Activated T-cell treated with anti-CD3 and anti-CD28 coated beads, Interleukin-2, amount 50 U/mL, for 4 hours (primary cell): ENCODE results near the gene MTHFD1. TPM values are rescaled to one million over a fixed set of nuclear protein-coding genes. Genes with fewer than 3 reads are reported as not detected.
"Not testable (repeated sequence)": the region's sequence is repeated elsewhere in the genome, so short reads cannot be mapped to it uniquely, and the experiment has no call there.

Experiments
- ATAC-seq, 2 donors: fragments of 200-7000 bp; cut with Tn5 transposase; one replicate each; pipeline ENCODE4 v1.10.0; 2021
- DNase-seq: peaks from one replicate; pipeline ENCODE4 v3.0.0-alpha.2; 2020
- H3K27me3 Mint-ChIP-seq: one replicate; pipeline ENCODE4 v1.8.0; 2021; ENCODE audit warnings: low read depth, mixed read lengths
- H3K36me3 Mint-ChIP-seq: one replicate; pipeline ENCODE4 v1.8.0; 2022; ENCODE audit warnings: mixed read lengths; ENCODE audit not compliant: insufficient read depth
- H3K4me1 Mint-ChIP-seq: one replicate; pipeline ENCODE4 v1.8.0; 2021; ENCODE audit warnings: low read depth, mixed read lengths
- H3K4me3 Mint-ChIP-seq: one replicate; pipeline ENCODE4 v1.8.0; 2021; ENCODE audit warnings: mild to moderate bottlenecking, moderate library complexity, mixed read lengths
- H3K9me3 Mint-ChIP-seq: one replicate; pipeline ENCODE4 v1.8.0; 2021; ENCODE audit warnings: mixed read lengths
- total RNA-seq, 3 donors: library from RNA; stranded (reverse); gene quantifications; one replicate each; pipeline ENCODE4 v1.2.1, GENCODE V29; 2021

Gene MTHFD1
- 100 to 1,000 TPM; 175 to 213 (median 209) TPM for total RNA-seq

GRCh38 chr14:64387782-64388532 lies at the start of gene MTHFD1:
Gene MTHFD1, plus strand, starts transcription at chr14:64388353. Its CDS starts 75 bp downstream, at chr14:64388428.
- Mint-ChIP-seq H3K27me3 (no peaks in the 10 kb centered on the region), H3K9me3 (no peaks in the 10 kb centered on the region), H3K4me3 (peak within 1 kb of the TSS; percentile 99), H3K36me3 (peaks cover 11% of the 10 kb centered on the region), H3K4me1 (peaks cover 25% of the 10 kb centered on the region)
- ATAC-seq: peak; percentile 93 to 94
- DNase-seq: peak; percentile 96

GRCh38 chr14:64338616-64339316 lies 49.4 kb upstream of the MTHFD1 start:
- H3K27me3 Mint-ChIP-seq: no peaks in the 10 kb centered on the region
- ATAC-seq (peak; percentile 89 to 91), DNase-seq (peak; percentile 79)
- peaks cover 15% of the 10 kb centered on the region for H3K4me1 Mint-ChIP-seq
- H3K9me3 Mint-ChIP-seq: peaks cover 9% of the 10 kb centered on the region
- H3K36me3 Mint-ChIP-seq: peaks cover 3% of the 10 kb centered on the region
- H3K4me3 Mint-ChIP-seq: peak overlapping the region; percentile 86

- H3K4me1 Mint-ChIP-seq: peaks cover 15% of the 10 kb centered on the region
- ATAC-seq (no peak), DNase-seq (no peak)
- H3K9me3 Mint-ChIP-seq: peaks cover 9% of the 10 kb centered on the region
- H3K36me3 Mint-ChIP-seq: peaks cover 3% of the 10 kb centered on the region
- H3K27me3 Mint-ChIP-seq: no peaks in the 10 kb centered on the region
- H3K4me3 Mint-ChIP-seq: no peak overlapping the region
These were observed 47.5 kb upstream of the MTHFD1 start for GRCh38 chr14:64340560-64341196.

- H3K9me3 Mint-ChIP-seq: no peaks in the 10 kb centered on the region
- H3K27me3 Mint-ChIP-seq: no peaks in the 10 kb centered on the region
- no peaks in the 10 kb centered on the region for H3K36me3 Mint-ChIP-seq
- H3K4me3 Mint-ChIP-seq: no peak overlapping the region
- no peak for ATAC-seq
- no peak for DNase-seq
- no peaks in the 10 kb centered on the region for H3K4me1 Mint-ChIP-seq
These were observed 40.4 kb upstream of the MTHFD1 start for GRCh38 chr14:64347748-64348147.

- no peaks in the 10 kb centered on the region for H3K9me3 Mint-ChIP-seq
- no peaks in the 10 kb centered on the region for H3K36me3 Mint-ChIP-seq
- DNase-seq (no peak), ATAC-seq (no peak)
- H3K4me3 Mint-ChIP-seq: no peak overlapping the region
- no peaks in the 10 kb centered on the region for H3K27me3 Mint-ChIP-seq
- no peaks in the 10 kb centered on the region for H3K4me1 Mint-ChIP-seq
These were observed 38.2 kb upstream of the MTHFD1 start for GRCh38 chr14:64349741-64350490.

- H3K9me3 Mint-ChIP-seq: no peaks in the 10 kb centered on the region
- H3K36me3 Mint-ChIP-seq: no peaks in the 10 kb centered on the region
- H3K4me3 Mint-ChIP-seq: no peak overlapping the region
- DNase-seq (no peak), ATAC-seq (no peak)
- H3K4me1 Mint-ChIP-seq: no peaks in the 10 kb centered on the region
- no peaks in the 10 kb centered on the region for H3K27me3 Mint-ChIP-seq
These were observed 24.8 kb upstream of the MTHFD1 start for GRCh38 chr14:64363265-64363846.

- DNase-seq (no peak), ATAC-seq (no peak)
- Mint-ChIP-seq H3K4me1 (no peaks in the 10 kb centered on the region), H3K9me3 (no peaks in the 10 kb centered on the region), H3K27me3 (no peaks in the 10 kb centered on the region), H3K36me3 (no peaks in the 10 kb centered on the region), H3K4me3 (no peak overlapping the region)
These were observed 23.2 kb upstream of the MTHFD1 start for GRCh38 chr14:64364907-64365306.

- not testable (repeated sequence) for ATAC-seq, H3K4me3 Mint-ChIP-seq, H3K4me1 Mint-ChIP-seq, H3K36me3 Mint-ChIP-seq, H3K9me3 Mint-ChIP-seq, H3K27me3 Mint-ChIP-seq, DNase-seq
These were observed 22.7 kb upstream of the MTHFD1 start for GRCh38 chr14:64365358-64365889.

- Mint-ChIP-seq H3K27me3 (no peaks in the 10 kb centered on the region), H3K9me3 (no peaks in the 10 kb centered on the region), H3K36me3 (no peaks in the 10 kb centered on the region), H3K4me1 (no peaks in the 10 kb centered on the region), H3K4me3 (no peak overlapping the region)
- no peak for ATAC-seq
- no peak for DNase-seq
These were observed 19.0 kb upstream of the MTHFD1 start for GRCh38 chr14:64369201-64369600.

- H3K27me3 Mint-ChIP-seq: no peaks in the 10 kb centered on the region
- H3K4me1 Mint-ChIP-seq: peaks cover 25% of the 10 kb centered on the region
- H3K36me3 Mint-ChIP-seq: peaks cover 11% of the 10 kb centered on the region
- DNase-seq (no peak), ATAC-seq (no peak)
- no peaks in the 10 kb centered on the region for H3K9me3 Mint-ChIP-seq
- H3K4me3 Mint-ChIP-seq: peak overlapping the region; percentile 99
These were observed 846 bp upstream of the MTHFD1 start for GRCh38 chr14:64387232-64387781.

GRCh38 chr14:64388533-64389285 lies 556 bp downstream of the MTHFD1 start:
- Mint-ChIP-seq H3K4me1 (peaks cover 25% of the 10 kb centered on the region), H3K4me3 (peak overlapping the region; percentile 99), H3K36me3 (peaks cover 11% of the 10 kb centered on the region), H3K9me3 (no peaks in the 10 kb centered on the region), H3K27me3 (no peaks in the 10 kb centered on the region)
- peak; percentile 8 to 14 for ATAC-seq
- no peak for DNase-seq

- DNase-seq (no peak), ATAC-seq (no peak)
- Mint-ChIP-seq H3K27me3 (no peaks in the 10 kb centered on the region), H3K9me3 (no peaks in the 10 kb centered on the region), H3K4me1 (peaks cover 25% of the 10 kb centered on the region), H3K36me3 (peaks cover 11% of the 10 kb centered on the region), H3K4me3 (no peak overlapping the region)
These were observed 3.1 kb downstream of the MTHFD1 start for GRCh38 chr14:64391113-64391725.
